Liver (tissue), 9 donors: ENCODE measurements around the gene MSI1. TPM values are rescaled to one million over a fixed set of nuclear protein-coding genes. Genes with fewer than 3 reads are reported as not detected.

Source experiments
- DNase-seq: peaks from one replicate; pipeline ENCODE4 v3.0.0-alpha.2; 2017; ENCODE audit warnings: low spot score
- H3K27ac ChIP-seq, 2 donors: one replicate each; pipeline ENCODE4 v1.7.0; 2013; ENCODE audit warnings: inconsistent platforms in 2 of 2, low read length in 2 of 2, control low read depth in 1 of 2, low read depth in 1 of 2, mild to moderate bottlenecking in 1 of 2
- H3K27me3 ChIP-seq, 4 donors: one replicate each; pipeline versions ENCODE4 v1.6.1 to v1.7.0; 2013; ENCODE audit warnings: low read length in 3 of 4, inconsistent platforms in 1 of 4, mild to moderate bottlenecking in 1 of 4, moderate library complexity in 1 of 4; ENCODE audit not compliant: control insufficient read depth in 4 of 4, insufficient read depth in 4 of 4
- H3K36me3 ChIP-seq, 4 donors: one replicate each; pipeline versions ENCODE4 v1.6.1 to v1.7.0; 2013; ENCODE audit warnings: low read length in 3 of 4, mild to moderate bottlenecking in 3 of 4, low read depth in 1 of 4, moderate library complexity in 1 of 4; ENCODE audit not compliant: control insufficient read depth in 4 of 4, insufficient read depth in 3 of 4
- H3K4me1 ChIP-seq, 4 donors: one replicate each; pipeline versions ENCODE4 v1.6.1 to v1.7.0; 2013; ENCODE audit warnings: low read length in 3 of 4, mild to moderate bottlenecking in 3 of 4, moderate library complexity in 1 of 4; ENCODE audit not compliant: control insufficient read depth in 4 of 4, insufficient read depth in 4 of 4
- H3K4me3 ChIP-seq, 3 donors: one replicate each; pipeline versions ENCODE4 v1.6.1 to v1.7.0; 2013; ENCODE audit warnings: low read length in 3 of 3, control low read depth in 1 of 3, low read depth in 1 of 3, mild to moderate bottlenecking in 1 of 3
- H3K9ac ChIP-seq, 2 donors: one replicate each; pipeline ENCODE4 v1.7.0; 2013; ENCODE audit warnings: low read length in 2 of 2, mild to moderate bottlenecking in 2 of 2, moderate library complexity in 2 of 2, control low read depth in 1 of 2, low read depth in 1 of 2
- H3K9me3 ChIP-seq, 4 donors: one replicate each; pipeline versions ENCODE4 v1.6.1 to v1.7.0; 2013; ENCODE audit warnings: low read length in 3 of 4; ENCODE audit not compliant: control insufficient read depth in 4 of 4
- ATF3 ChIP-seq: IDR thresholded peaks from 2 replicates; pipeline ENCODE4 v1.6.1; 2016; ENCODE audit warnings: antibody characterized with exemption
- CTCF ChIP-seq: fragments of 150-350 bp; IDR thresholded peaks from 2 replicates; pipeline ENCODE4 v1.5.1; 2017; ENCODE audit warnings: improper control_type of control experiment, low read depth, low read length; ENCODE audit not compliant: missing input control
- EGR1 ChIP-seq, 2 donors: IDR thresholded peaks; 2 replicates each; pipeline ENCODE4 v1.6.1; 2016 to 2018; ENCODE audit warnings: antibody characterized with exemption in 2 of 2, low read depth in 2 of 2
- FOXA1 ChIP-seq: IDR thresholded peaks from 2 replicates; pipeline ENCODE4 v1.6.1; 2016; ENCODE audit warnings: antibody characterized with exemption
- FOXA2 ChIP-seq: IDR thresholded peaks from 2 replicates; pipeline ENCODE4 v1.6.1; 2016; ENCODE audit warnings: antibody characterized with exemption
- HNF4A ChIP-seq, 2 donors: conservative IDR thresholded peaks; 2 replicates each; pipeline ENCODE4 v1.6.1; 2016; ENCODE audit warnings: antibody characterized with exemption in 2 of 2, mild to moderate bottlenecking in 2 of 2
- HNF4G ChIP-seq: IDR thresholded peaks from 2 replicates; pipeline ENCODE4 v1.6.1; 2016; ENCODE audit warnings: antibody characterized with exemption
- JUND ChIP-seq, 2 donors: IDR thresholded peaks; 2 replicates each; pipeline ENCODE4 v1.6.1; 2016; ENCODE audit warnings: antibody characterized with exemption in 2 of 2
- NR2F2 ChIP-seq: IDR thresholded peaks from 2 replicates; pipeline ENCODE4 v1.6.1; 2016; ENCODE audit warnings: antibody characterized with exemption
- RAD21 ChIP-seq, 2 donors: IDR thresholded peaks; 2 replicates each; pipeline ENCODE4 v1.6.1; 2016; ENCODE audit warnings: antibody characterized with exemption in 2 of 2, mild to moderate bottlenecking in 2 of 2
- REST ChIP-seq: IDR thresholded peaks from 2 replicates; pipeline ENCODE4 v1.6.1; 2016; ENCODE audit warnings: antibody characterized with exemption, mild to moderate bottlenecking
- SP1 ChIP-seq: IDR thresholded peaks from 2 replicates; pipeline ENCODE4 v1.6.1; 2018; ENCODE audit warnings: antibody characterized with exemption, mild to moderate bottlenecking
- TAF1 ChIP-seq: conservative IDR thresholded peaks from 2 replicates; pipeline ENCODE4 v1.6.1; 2016; ENCODE audit warnings: antibody characterized with exemption, mild to moderate bottlenecking
- YY1 ChIP-seq: IDR thresholded peaks from 2 replicates; pipeline ENCODE4 v1.6.1; 2016; ENCODE audit warnings: antibody characterized with exemption, mild to moderate bottlenecking
- WGBS: extraction: QIAGEN DNeasy Blood & Tissue Kit; methylation state at CpG from one replicate; pipeline ENCODE4 v1.1.7; 2013; 5-methylcytosine and 5-hydroxymethylcytosine counted together
- polyA plus RNA-seq, 2 donors: library from polyadenylated mRNA; stranded (reverse) in 1 of 2; unstranded in 1 of 2; fragments of 200-250 nt in 1 of 2; fragments of >200 nt in 1 of 2; fragmentation: Nextera tagmentation in 1 of 2; extraction: Ambion mirVana in 1 of 2; gene quantifications; one replicate each; pipeline versions ENCODE4 v1.2.1 to v1.2.3, GENCODE V29; 2013 to 2015
- total RNA-seq, 2 donors: library from RNA; depleted of rRNA; stranded (reverse); fragments of >200 nt; gene quantifications; one replicate each; pipeline ENCODE4 v1.2.3, GENCODE V29; 2014
- TF ChIP-seq, protein P1 (sequence below): IDR thresholded peaks from 2 replicates; pipeline ENCODE4 v1.6.1; 2016; ENCODE audit warnings: antibody characterized with exemption
- donor health status: healthy.
- donor health status: healthy.
- donor health status: healthy.
- donor health status: healthy.
- donor health status: healthy.

The MSI1 gene
- total and polyA plus RNA-seq, 4 donors: 0.13 to 1.2 TPM; not detected in 2

- TF ChIP-seq REST: no peak
- TF ChIP-seq TAF1: no peak
- TF ChIP-seq EGR1 (IDR thresholded peaks at IDR 0.05; ENCODE audit: low read depth in 2 of 2): no peak
- TF ChIP-seq JUND (IDR thresholded peaks at IDR 0.05): no peak
Measured at GRCh38 chr12:120394483-120395367, 25.8 kb upstream of the MSI1 start (continued).

DNA sequence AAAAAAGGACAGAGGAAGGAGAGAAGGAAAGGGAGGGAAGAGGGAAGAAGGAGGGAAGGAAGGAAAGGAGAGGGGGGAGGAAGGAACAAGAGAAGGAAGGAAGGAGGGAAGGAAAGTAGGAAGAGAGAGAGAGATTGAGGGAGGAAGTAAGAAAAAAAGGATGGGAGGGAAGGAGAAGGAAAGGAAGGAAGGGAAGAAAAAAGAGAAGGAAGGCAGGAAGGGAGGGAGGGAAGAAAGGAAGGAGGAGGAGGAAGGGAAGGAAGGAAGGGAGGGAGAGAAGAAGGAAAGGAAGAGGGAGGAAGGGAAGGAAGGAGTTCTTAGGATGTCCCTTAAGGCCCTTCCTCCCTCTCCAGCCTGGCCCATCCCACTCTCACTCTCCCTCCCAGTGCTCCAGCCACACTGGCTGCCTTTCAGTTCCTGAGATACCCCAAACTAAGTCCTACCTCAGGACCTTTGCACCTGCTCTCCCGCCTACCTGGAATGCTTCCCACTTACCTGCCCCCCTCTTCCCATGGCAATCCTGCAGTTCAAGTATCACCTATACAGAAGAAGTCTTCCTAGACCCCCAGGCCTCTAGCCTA is 21.7 kb upstream of the MSI1 start:
- Histone ChIP-seq H3K27ac (no peak overlapping the region), H3K9ac (no peak overlapping the region), H3K4me3 (no peak overlapping the region), H3K36me3 (no peaks in the 10 kb centered on the region), H3K27me3 (peaks cover 0 to 8% (median 0%) of the 10 kb centered on the region in 4 donors), H3K9me3 (no peaks in the 10 kb centered on the region), H3K4me1 (peaks cover 0 to 5% (median 0%) of the 10 kb centered on the region in 4 donors)
- DNase-seq: no peak
- TF ChIP-seq CTCF (no peak), SP1 (no peak)
- 95% methylated on average over 1 of the region's 1 CpG for WGBS

DNA sequence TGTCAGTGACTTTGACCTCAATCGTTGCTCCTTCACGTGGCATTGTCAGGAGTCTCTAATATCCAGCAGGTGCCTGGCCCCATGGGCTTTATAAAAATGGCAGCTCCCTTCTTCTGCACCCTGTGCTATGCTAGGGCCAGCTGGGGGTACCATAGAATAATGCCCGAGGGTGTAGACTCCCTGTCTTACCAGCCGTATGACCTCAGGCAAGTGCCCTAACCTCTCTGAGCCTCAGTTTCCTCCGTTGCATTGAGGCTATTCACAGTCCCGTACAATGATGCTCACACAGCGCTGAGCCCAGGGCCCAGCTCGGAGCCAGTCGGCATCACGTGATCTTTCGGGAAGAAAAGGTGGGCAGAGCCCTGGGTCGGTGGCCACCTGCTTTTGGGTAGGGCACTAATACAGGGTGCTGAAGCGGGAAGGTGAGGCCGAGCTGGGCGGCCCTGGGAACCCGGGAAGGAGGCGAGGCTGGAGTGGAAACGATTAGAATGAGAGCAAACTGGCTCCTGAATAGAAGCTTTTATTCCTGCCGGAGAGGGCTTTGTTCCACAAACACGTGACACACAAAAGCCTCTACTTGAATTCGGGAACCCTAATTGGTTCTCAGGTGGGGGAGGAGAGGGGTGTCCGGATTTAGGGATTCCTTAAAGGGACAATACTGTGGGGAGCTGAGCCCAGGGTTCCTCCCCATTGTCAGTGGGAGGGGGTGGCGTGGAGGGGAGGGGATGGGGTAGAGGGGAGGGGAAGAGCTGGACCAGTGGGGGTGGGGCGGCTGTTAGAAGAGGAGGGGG is 19.9 kb upstream of the MSI1 start:
- H3K4me3 ChIP-seq: no peak overlapping the region
- H3K27ac ChIP-seq: no peak overlapping the region
- H3K9me3 ChIP-seq: no peaks in the 10 kb centered on the region
- no peak for DNase-seq
- 14% methylated on average over 24 of the region's 24 CpGs for WGBS
- no peaks in the 10 kb centered on the region for H3K36me3 ChIP-seq
- H3K27me3 ChIP-seq: peaks cover 0 to 8% (median 0%) of the 10 kb centered on the region in 4 donors
- H3K4me1 ChIP-seq: peaks cover 0 to 5% (median 0%) of the 10 kb centered on the region in 4 donors
- no peak overlapping the region for H3K9ac ChIP-seq
- TF ChIP-seq REST (no peak), SP1 (no peak), CTCF (no peak), YY1 (no peak), NR2F2 (no peak), RAD21 (IDR thresholded peaks at IDR 0.05) (no peak), FOXA1 (no peak), ATF3 (no peak), FOXA2 (no peak), HNF4A (conservative IDR thresholded peaks at IDR 0.05) (no peak), HNF4G (no peak)
- TF ChIP-seq, protein P1, sequence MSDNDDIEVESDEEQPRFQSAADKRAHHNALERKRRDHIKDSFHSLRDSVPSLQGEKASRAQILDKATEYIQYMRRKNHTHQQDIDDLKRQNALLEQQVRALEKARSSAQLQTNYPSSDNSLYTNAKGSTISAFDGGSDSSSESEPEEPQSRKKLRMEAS: no peak
